GM18507 (cell line): ENCODE measurements around the gene ARF1.
A peak's percentile ranks its signal among the peaks of the same experiment; 100 is the strongest.
"Not testable (repeated sequence)": the region's sequence is repeated elsewhere in the genome, so short reads cannot be mapped to it uniquely, and the experiment has no call there.

ENCODE experiments used
- DNase-seq: peaks from one replicate; pipeline ENCODE4 v3.0.0; 2011; ENCODE audit warnings: low read depth; ENCODE audit not compliant: insufficient read length; ENCODE audit errors: extremely low spot score
- FAIRE-seq: peaks from 2 replicates; lab custom pipeline; 2011; peaks lifted over from hg19 to GRCh38; lab: Jason Lieb, UNC

ARF1 gene

DNA sequence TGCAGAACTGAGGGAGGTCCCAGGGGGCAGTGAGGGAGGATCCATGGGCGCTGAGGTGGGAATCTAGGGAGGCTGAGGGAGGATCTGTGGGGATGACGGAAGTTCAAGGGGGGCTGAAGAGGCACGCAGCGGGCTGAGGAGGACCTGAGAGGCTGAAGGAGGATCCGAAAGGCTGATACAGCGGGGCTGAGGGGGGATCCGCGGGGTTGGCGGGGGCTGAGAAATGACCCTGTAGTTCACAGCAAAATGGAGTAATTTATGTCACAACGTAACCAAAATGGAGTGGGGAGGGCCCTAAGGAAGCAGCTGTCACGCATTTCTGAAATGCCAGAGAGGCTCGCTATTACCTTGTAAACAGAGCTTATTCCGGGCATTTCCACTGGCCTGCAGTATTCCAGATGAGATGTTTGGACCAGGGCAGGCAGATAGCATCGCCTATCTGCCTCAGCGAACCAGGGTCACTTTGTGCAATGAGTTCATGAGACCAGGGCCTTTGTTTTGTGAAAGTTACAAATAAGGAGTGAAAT, 27.5 kb downstream of the ARF1 start:
- FAIRE-seq (no peak), DNase-seq (no peak)

DNA sequence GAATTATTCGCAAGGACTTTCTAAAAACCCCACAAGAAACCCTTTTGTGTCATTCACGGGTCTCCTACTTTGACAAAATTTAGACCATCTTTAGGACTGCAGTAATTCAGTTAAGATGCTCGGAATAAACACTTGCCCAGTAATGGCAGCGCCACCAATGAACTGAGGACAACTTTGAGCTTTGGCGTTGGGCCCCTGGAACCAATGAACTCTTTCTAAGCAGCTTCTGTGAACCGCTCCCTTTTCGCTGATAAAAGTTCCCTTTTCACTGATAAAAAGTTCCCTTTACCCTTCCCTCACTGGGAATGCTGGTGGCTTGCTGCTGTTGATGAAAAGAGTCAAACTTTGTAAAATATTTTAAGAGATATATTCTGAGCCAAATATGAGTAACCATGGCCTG, 28.0 kb downstream of the ARF1 start:
- FAIRE-seq = no peak
- DNase-seq = no peak

DNA sequence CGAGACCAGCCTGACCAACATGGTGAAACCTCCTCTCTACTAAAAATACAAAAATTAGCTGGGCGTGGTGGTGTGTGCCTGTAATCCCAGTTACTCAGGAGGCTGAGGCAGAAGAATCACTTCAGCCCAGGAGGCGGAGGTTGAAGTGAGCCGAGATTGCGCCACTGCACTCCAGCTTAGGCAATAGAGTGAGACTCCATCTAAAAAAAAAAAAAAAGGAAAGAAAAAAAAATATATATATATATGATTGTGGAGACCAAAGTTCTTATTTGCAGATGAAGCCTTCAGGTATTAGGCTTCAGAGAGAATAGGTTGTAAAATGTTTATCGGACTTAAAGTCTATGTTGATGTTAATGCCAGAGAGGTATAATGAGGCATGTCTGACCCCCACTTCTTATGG, 28.8 kb downstream of the ARF1 start:
- not testable (repeated sequence) for FAIRE-seq, DNase-seq

DNA sequence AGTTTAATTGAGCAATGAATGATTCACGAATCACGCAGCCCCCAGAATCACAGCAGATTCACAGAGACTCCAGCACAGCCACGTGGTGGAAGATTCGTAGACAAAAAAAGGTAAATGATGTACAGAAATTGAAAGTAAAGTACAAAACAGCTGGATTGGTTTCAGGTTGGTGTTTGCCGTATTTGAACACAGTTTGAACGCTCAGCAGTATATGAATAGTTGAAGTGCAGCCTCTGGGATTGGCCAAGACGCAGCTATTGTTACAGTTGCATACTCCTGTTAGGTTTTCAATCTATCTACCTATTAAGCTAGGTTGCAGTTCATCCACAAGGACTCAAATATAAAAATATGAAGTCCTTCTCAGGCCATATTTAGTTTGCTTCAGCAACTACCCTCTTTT, 29.7 kb downstream of the ARF1 start:
- no peak for DNase-seq
- no peak for FAIRE-seq

DNA sequence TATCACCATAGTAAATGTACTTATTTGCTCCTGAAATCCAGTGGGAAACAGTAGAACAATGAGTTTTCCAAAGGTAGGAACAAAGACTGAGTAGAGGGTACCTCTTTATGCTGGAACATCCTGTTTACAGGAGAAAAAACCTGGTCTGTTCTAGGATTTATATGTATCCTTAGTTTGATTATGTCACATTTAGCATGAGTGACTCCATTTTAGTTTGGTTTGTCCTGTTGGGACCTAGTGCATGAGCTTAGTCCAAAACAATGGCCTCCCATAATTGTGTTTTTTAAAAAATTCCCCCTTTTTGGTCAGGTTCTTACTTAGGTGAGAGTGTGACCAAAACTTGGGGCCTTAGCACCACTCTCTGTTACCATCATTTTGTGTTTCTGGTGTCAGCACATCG, 30.1 kb downstream of the ARF1 start:
- no peak for FAIRE-seq
- no peak for DNase-seq

DNA sequence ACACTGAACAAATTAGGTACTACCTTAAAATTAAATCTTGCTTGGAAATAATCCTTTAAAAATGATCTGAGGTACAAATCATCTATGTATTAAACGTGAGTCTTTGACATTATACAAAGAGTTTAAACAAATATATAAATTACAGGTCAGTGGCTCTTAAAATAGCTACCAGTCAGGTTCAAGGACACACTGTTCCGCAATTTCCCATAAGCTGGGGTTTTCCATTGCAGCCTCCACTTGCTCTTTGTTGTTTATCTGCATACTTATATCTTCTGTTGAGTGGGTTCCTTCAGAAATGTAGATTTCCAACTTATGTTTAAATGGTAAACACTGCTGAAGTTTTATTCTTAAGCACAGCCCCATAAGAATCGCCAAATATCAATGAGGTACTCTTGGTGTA, 32.3 kb downstream of the ARF1 start:
- FAIRE-seq = no peak
- no peak for DNase-seq

DNA sequence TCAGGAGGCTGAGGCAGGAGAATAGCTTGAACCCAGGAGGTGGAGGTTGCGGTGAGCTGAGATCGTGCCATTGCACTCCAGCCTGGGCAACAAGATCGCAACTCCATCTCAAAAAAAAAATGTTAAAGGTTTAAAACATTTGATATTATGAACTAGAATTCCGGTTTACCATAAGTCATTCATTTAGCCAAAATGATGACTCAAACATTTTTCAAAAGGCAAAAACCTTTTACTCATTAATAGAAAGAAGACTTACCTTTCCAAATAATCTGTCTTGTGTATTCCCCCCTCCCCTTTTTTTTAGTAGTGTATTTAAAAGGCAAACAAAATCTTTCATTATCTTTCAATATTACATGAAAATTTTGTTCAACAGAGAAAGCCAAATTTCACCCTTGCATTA, 34.8 kb downstream of the ARF1 start:
- no peak for FAIRE-seq

DNA sequence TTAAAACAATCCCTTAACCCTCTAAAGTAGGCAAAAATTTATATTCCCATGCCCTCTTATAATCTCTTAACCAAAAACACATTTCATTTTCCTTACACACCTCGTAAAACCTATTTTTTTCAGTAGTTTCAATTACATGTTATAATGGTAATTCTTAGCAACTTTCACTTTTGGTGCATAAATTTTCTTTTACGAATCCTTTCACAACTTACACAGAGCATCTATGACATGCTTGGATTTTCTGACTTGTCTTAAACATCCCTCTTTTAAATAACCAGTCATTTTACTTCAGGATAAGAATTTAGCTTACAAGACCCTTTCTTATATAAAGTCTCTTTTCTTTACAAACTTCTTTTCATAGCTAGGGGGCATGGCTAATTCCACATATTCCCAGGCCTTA, 35.5 kb downstream of the ARF1 start:
- FAIRE-seq = no peak
- no peak for DNase-seq

More for the DNA sequence above, 34.8 kb downstream of the ARF1 start:
- no peak for DNase-seq

DNA sequence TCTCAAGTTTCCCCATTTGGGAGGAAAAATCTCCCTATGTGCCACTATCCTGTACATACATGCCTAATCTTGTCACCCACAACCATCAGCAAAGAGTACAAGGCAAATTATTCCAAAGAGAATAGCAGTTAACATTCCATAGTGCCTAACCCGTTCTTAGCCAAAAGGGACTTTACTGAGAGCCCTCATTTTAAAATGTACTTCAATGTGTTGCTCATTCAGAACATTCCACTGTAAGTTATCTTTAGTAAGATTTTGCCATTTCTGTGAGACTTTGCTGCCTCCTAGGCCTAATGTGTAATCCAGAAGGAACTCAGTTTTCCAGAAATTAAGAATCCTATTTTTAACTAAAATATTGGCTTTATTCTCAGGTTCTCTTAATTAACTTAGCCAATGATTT, 37.8 kb downstream of the ARF1 start:
- DNase-seq (no peak), FAIRE-seq (no peak)

DNA sequence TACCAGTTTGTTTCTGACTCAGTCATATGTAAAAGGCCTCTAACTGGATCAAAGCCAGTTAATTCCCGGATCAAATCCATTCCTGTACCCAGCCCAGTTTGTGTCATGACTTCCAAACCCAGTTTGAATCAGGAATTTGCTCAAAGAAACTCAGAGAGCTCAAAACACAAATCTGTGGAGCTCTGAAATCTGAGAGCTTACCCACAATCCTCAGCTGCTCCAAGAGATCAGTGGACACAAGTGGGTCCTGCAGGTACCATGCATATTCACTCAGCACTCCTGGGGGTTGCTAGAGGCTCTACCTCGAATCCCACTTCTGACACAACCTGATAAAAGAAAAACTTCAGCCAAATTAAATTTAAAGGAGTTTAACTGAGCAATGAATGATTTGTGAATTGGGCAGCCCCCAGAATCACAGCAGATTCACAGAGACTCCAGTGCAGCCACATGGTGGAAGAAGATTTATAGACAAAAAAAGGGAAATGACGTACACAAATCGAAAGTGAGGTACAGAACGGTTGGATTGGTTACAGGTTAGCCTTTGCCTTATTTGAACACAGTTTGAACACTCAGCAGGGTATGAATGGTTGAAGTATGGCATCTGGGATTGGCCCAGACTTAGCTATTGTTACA, 38.5 kb downstream of the ARF1 start:
- no peak for DNase-seq
- FAIRE-seq = no peak

DNA sequence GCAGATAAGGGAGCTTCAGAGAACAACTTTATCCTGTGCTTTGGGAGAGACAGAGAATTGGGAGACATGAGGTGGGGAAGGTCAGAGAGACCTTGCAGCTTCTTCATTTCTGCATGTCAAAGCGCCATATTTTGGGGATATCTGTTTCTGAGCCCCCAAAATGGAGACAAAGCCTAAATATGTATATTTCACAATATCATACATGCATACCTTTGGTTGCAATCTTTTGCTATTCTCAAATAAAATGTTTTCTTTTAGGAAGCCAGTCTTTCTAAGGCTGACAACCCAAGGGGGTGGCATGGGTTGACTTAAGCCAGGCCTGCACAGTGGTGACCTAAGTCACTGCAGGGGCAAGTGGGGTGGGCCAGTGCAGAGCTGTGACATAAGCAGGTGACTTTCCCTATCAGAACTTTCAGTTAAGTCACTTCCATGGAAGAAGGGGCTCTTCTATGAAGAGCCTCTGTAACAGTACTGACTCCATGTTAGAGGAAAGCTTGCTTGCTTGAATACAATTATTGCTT, 40.5 kb downstream of the ARF1 start:
- DNase-seq (no peak), FAIRE-seq (no peak)

DNA sequence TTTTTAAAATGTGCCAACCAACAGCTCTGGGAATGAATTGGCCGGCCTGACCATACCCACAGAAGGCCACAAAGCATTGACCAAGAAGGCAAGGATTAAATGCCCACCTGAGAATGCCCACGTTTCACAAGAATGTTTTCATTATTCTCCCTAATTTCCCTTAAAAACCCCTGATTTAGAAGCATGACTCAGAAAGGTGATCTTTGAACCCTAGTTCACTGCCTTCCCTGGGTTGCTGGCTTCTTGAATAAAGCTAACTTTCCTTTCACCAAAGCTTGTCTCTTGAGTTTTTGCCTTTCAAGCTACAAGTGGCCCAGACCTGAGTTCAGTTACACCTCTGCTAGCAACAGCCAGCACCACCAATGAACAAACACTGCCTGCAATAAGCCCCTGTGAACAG, 41.0 kb downstream of the ARF1 start:
- DNase-seq (no peak), FAIRE-seq (no peak)

DNA sequence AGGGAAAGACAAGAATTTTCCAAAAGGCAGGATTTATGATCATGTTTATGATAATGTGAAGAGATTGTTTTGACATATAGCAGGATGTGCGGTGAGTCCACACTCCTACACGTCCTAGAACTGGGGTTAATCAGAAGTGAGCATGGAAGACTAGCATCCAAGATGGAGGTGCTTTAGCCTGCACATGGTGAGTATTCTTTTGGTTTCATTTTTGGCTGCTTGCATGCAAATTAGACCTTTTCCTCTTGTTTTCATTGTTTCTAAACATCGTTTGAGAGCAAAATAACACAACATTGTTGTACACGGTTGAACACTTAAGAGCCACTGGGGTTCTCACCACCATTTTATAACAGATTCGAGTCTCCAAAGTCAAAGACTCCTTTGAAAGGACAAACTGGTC, 42.7 kb downstream of the ARF1 start:
- FAIRE-seq = no peak
- no peak for DNase-seq

DNA sequence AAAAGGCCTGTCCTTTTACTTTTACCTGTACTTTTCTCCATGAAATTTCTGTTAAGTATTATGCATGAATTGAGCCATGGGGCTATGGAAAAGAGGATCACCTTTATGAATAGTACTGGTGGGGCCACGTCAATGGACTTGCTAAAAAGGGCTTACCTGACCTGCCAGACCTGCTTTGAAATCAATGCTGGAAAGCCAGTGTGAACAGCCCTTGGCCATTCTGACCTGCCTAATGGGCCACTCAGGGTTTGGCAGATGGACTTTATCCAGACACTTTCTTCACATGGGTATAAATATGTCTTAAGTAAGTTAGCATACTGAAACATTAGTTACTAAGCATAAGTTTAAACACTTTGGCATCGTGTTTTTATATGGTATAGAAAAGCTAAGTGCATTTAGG, 49.3 kb downstream of the ARF1 start:
- DNase-seq (no peak), FAIRE-seq (no peak)

DNA sequence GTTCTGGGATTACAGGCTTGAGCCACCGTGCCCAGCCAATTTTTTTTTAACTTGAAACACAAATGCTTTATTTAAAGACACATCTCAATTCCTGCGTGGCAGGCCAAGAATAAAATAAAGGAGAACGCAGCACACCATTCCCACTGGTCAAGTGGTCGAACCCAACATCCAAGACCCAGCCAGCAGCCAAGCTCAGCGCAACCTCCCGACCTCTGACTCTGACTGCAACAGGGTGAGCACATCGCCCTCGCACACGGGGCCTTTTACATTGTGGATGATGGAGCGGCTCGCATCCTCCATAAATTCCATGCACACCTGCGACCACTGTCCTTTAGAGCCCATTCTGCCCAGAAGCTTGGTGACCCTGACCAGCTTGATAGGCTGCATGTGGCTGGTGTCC, 52.1 kb downstream of the ARF1 start:
- DNase-seq (no peak), FAIRE-seq (no peak)

DNA sequence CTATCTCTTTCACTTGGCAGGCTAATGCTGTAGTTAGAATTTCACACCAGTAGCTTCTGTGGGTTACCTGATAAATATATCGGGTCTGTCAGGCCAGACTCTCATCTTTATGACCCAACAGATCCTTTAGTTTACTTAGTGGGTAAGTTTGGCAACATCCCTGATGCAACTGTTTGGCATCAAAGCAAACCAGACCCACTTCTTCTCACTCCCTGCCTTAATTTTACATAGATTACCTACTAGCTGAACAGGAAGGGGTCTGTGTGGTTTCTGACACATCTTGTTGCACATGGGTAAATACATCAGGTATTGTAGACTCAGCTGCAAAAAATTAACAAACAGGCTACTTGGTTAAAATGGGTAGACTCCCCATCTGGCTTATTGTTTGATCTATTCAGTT, 54.4 kb downstream of the ARF1 start:
- FAIRE-seq = no peak

DNA sequence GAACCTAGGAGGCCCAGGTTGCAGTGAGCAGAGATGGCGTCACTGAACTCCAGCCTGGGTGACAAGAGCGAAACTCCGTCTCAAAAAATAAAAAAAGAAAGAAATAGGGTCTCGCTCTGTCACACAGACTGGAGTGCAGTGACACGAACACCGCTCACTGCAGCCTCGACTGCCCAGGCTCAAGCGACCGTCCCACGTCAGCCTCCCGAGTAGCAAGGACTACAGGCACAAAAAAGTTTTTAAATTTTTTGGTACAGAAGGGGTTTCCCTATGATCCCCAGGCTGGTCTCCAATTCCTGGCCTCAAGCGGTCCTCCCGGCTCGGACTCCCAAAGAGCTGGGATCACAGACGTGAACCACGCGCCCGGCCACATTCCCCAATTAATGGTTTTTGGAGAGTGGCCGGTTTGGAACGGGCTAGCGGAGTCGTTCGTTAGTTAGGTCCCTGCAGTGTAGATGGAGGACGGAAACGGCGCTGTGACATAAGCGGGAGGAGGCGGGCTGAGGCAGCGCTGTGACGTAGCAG, 57.0 kb downstream of the ARF1 start:
- DNase-seq = no peak

More for the DNA sequence above, 54.4 kb downstream of the ARF1 start:
- DNase-seq = no peak

DNA sequence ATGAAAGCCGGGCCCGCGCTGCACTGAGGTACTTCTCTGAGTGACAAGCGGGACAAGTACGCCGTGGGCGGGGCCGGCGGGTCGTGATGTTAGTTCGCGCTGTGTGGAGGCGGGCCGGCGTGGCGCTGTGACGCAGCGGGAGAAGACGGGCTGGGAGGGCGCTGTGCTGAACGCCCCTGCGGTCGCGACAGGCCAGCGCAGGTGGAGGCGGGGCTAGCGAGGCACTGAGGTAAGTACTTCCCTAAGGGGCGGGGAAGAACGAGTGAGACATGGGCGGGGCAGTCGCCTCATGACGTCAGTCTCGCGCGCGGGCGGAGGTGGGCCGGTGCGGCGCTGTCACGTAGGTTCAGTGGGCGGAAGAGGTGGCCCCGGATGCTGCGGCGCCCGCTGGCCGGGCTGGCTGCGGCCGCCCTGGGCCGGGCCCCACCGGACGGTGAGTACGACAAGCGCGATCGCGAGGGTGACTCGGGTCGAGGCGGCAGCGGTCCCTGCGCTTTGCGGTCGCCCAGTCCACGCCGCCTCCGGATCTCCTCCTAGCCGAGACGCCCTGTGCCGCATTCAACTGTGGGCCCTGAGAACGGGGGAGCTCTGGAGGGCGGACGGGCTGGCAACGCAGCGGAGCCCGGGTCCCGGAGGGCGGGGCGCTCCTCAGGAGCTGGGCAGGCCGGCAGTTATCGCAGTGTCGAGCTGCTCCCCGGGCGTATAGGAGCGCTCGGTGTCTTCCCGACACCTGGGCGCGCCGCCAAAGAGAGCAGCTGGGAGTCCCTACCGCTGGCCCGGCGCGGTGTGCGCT, 57.6 kb downstream of the ARF1 start, which contains the start of gene GUK1:
GUK1 (plus strand) TSS at position 349 of the 793 bp plus-strand sequence; CDS start at position 373, 24 bp downstream.
- FAIRE-seq (peak; percentile 99), DNase-seq (peak; percentile 97)

More for the DNA sequence above, 57.0 kb downstream of the ARF1 start:
- FAIRE-seq = no peak

DNA sequence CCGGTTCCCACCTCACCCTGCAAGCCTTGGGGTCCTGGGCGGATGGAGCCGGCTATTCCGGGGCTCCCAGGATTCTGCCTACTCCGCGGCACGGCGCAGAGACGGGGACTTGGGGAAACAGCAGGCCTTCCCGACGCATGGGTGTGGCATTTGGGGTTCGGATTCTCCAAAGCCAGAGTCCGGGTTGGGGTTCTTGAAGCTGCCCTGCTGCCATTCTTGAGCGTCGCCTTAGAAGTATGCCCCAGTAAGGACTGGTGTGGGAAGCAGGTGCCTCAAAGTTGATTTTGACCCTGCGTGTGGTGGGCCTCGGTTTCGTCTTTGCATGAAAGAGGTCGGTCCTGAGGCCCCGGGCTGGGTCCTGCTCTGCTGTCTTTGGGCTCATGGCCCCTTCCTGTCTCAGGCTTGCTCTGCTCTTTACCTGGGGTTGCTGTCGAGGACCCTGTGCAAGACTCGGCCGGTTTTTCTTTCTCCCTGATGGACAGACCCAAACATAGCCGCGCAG, 58.3 kb downstream of the ARF1 start:
- no peak for DNase-seq
- FAIRE-seq = peak; percentile 24
